ENCODE measurements around the gene NSMCE1. TPM values are rescaled to one million over a fixed set of nuclear protein-coding genes. Genes with fewer than 3 reads are reported as not detected.

Gene NSMCE1
- total and polyA plus RNA-seq, 2 donors (not counting 1 experiment from before 2014, with no cell fraction given), result 29.0 to 61.9 TPM

GRCh38 chr16:27193300-27193990 lies 75.1 kb downstream of the NSMCE1 start:
- Histone ChIP-seq H3K4me2 (replicated peaks; ENCODE audit: low read depth, low read length, poor library complexity, severe bottlenecking) (no peak overlapping the region), H3K4me1 (ENCODE audit: control insufficient read depth in 2 of 2, insufficient read depth in 2 of 2, low read length in 2 of 2) (peaks cover 1% of the 10 kb centered on the region in 2 donors), H3K4me3 (ENCODE audit: control extremely low read depth in 1 of 5, extremely low read depth in 1 of 5, insufficient read depth in 1 of 5, low read depth in 2 of 5, low read length in 4 of 5) (no peak overlapping the region), H3K79me2 (ENCODE audit: control insufficient read depth, insufficient read depth, low read length) (no peaks in the 10 kb centered on the region), H2AFZ (ENCODE audit: insufficient read depth, low read depth, low read length, poor library complexity, severe bottlenecking) (no peak overlapping the region), H3K27ac (ENCODE audit: low read length in 2 of 2) (no peak overlapping the region), H3K36me3 (replicated peaks in 1 of 2; ENCODE audit: control extremely low read depth in 1 of 2, control insufficient read depth in 1 of 2, extremely low read depth in 1 of 2, insufficient read depth in 2 of 2, low read length in 1 of 2) (no peaks in the 10 kb centered on the region), H3K9me3 (ENCODE audit: control extremely low read depth in 1 of 3, control insufficient read depth in 2 of 3, insufficient read depth in 1 of 3, low read length in 2 of 3) (peaks cover 0 to 9% (median 4%) of the 10 kb centered on the region in 3 donors), H3K9ac (ENCODE audit: low read length) (no peak overlapping the region), H3K27me3 (replicated peaks in 1 of 4; ENCODE audit: control extremely low read depth in 1 of 4, control insufficient read depth in 3 of 4, insufficient read depth in 4 of 4, low read length in 3 of 4) (peaks cover 0 to 3% (median 0%) of the 10 kb centered on the region in 4 experiments), H4K20me1 (ENCODE audit: control insufficient read depth, insufficient read depth, low read length, poor library complexity, severe bottlenecking) (no peaks in the 10 kb centered on the region)
- H3K27ac Mint-ChIP-seq, result no peak overlapping the region
- peaks cover 6% of the 10 kb centered on the region for H3K9me3 Mint-ChIP-seq (ENCODE audit: insufficient read depth)
- no peak for DNase-seq
- peaks cover 10% of the 10 kb centered on the region for H3K4me1 Mint-ChIP-seq
- no peak overlapping the region for H3K4me3 Mint-ChIP-seq
- TF ChIP-seq, protein P1, sequence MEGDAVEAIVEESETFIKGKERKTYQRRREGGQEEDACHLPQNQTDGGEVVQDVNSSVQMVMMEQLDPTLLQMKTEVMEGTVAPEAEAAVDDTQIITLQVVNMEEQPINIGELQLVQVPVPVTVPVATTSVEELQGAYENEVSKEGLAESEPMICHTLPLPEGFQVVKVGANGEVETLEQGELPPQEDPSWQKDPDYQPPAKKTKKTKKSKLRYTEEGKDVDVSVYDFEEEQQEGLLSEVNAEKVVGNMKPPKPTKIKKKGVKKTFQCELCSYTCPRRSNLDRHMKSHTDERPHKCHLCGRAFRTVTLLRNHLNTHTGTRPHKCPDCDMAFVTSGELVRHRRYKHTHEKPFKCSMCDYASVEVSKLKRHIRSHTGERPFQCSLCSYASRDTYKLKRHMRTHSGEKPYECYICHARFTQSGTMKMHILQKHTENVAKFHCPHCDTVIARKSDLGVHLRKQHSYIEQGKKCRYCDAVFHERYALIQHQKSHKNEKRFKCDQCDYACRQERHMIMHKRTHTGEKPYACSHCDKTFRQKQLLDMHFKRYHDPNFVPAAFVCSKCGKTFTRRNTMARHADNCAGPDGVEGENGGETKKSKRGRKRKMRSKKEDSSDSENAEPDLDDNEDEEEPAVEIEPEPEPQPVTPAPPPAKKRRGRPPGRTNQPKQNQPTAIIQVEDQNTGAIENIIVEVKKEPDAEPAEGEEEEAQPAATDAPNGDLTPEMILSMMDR (IDR thresholded peaks at IDR 0.05), result no peak
- no peak for TF ChIP-seq EZH2 (IDR thresholded peaks at IDR 0.05; ENCODE audit: borderline replicate concordance, insufficient read depth, low read depth, low read length, poor library complexity, severe bottlenecking)
- POLR2A ChIA-PET, result interaction anchor here (1.4 kb wide), 1 partner anchor 10 kb away, joined by 3 read pairs; the partner anchor contains the start of gene KDM8
- CTCF ChIA-PET, result interaction anchor here (0.6 to 1.4 kb wide), 4 partner anchors 15 to 166 kb away, joined by 3 to 8 read pairs (median 3); no protein-coding TSS in a partner anchor
- no peak for ATAC-seq (ENCODE audit: low read depth)
- intact Hi-C loops (cut with micrococcal nuclease), result no loop called here
- H3K27me3 Mint-ChIP-seq, result no peaks in the 10 kb centered on the region
- WGBS (ENCODE audit: insufficient coverage), result 89% methylated on average over 3 of the region's 6 CpGs

DNA sequence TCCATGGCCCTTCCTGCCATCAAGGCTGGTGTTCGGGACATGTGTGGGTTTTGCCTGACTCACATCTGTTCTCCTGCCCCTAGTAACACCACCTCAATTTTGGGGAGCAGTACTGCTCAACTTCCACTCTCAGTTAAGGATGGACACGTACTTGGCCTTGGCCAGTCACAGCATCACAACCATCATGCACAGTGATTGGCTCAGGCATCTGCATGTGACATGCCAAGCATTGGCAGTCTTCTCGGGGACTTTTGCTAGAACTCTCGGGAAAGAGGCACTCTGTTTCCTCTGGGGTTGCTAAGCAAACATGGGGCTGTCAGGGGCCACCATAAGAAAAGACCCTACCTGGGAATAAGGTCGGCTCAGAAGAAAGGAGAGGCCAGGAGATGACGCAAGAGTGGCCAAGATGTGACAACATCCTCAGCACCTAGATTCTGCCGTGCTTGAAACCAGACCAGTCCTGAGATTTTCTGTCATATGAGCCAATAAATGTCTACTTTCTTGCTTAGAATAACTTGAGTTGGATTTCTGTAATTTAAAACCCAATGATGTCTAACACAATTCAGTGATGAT lies 77.1 kb downstream of the NSMCE1 start:
- Histone ChIP-seq H3K4me2 (replicated peaks; ENCODE audit: low read depth, low read length, poor library complexity, severe bottlenecking) (no peak overlapping the region), H3K79me2 (ENCODE audit: control insufficient read depth, insufficient read depth, low read length) (no peaks in the 10 kb centered on the region), H3K4me1 (ENCODE audit: control insufficient read depth in 2 of 2, insufficient read depth in 2 of 2, low read length in 2 of 2) (no peaks in the 10 kb centered on the region), H2AFZ (ENCODE audit: insufficient read depth, low read depth, low read length, poor library complexity, severe bottlenecking) (no peak overlapping the region), H3K27me3 (replicated peaks in 1 of 4; ENCODE audit: control extremely low read depth in 1 of 4, control insufficient read depth in 3 of 4, insufficient read depth in 4 of 4, low read length in 3 of 4) (peaks cover 0 to 3% (median 0%) of the 10 kb centered on the region in 4 experiments), H3K4me3 (ENCODE audit: control extremely low read depth in 1 of 5, extremely low read depth in 1 of 5, insufficient read depth in 1 of 5, low read depth in 2 of 5, low read length in 4 of 5) (no peak overlapping the region), H3K9me3 (ENCODE audit: control extremely low read depth in 1 of 3, control insufficient read depth in 2 of 3, insufficient read depth in 1 of 3, low read length in 2 of 3) (peaks cover 0 to 9% (median 4%) of the 10 kb centered on the region in 3 donors), H3K27ac (ENCODE audit: low read length in 2 of 2) (no peak overlapping the region), H3K9ac (ENCODE audit: low read length) (no peak overlapping the region), H3K36me3 (replicated peaks in 1 of 2; ENCODE audit: control extremely low read depth in 1 of 2, control insufficient read depth in 1 of 2, extremely low read depth in 1 of 2, insufficient read depth in 2 of 2, low read length in 1 of 2) (no peaks in the 10 kb centered on the region), H4K20me1 (ENCODE audit: control insufficient read depth, insufficient read depth, low read length, poor library complexity, severe bottlenecking) (no peaks in the 10 kb centered on the region)
- WGBS (ENCODE audit: insufficient coverage), result 86% methylated on average over 7 of the region's 7 CpGs
- intact Hi-C loops (cut with micrococcal nuclease), result no loop called here
- H3K4me1 Mint-ChIP-seq, result no peaks in the 10 kb centered on the region
- no peak overlapping the region for H3K4me3 Mint-ChIP-seq
- DNase-seq (no peak), ATAC-seq (ENCODE audit: low read depth) (no peak)
- POLR2A ChIA-PET, result no interaction called here
- H3K27me3 Mint-ChIP-seq, result peaks cover 3% of the 10 kb centered on the region
- H3K27ac Mint-ChIP-seq, result no peak overlapping the region
- CTCF ChIA-PET, result no interaction called here
- H3K9me3 Mint-ChIP-seq (ENCODE audit: insufficient read depth), result peaks cover 6% of the 10 kb centered on the region
- TF ChIP-seq EZH2 (IDR thresholded peaks at IDR 0.05; ENCODE audit: borderline replicate concordance, insufficient read depth, low read depth, low read length, poor library complexity, severe bottlenecking), result no peak
- TF ChIP-seq, protein P1 (IDR thresholded peaks at IDR 0.05), result no peak

All from B cell (primary cell).